K562 (cell line): ENCODE data around the gene ADAT3. TPM values are rescaled to one million over a fixed set of nuclear protein-coding genes. Genes with fewer than 3 reads are reported as not detected.

Experiments used
- ETS2 ChIP-seq: IDR thresholded peaks from 2 replicates; pipeline ENCODE4 v1.6.1; 2016; ENCODE audit warnings: borderline replicate concordance, missing genetic modification characterization, mild to moderate bottlenecking, moderate library complexity, missing compliant biosample characterization; ENCODE audit not compliant: poor library complexity, severe bottlenecking
- REST ChIP-seq, 2 experiments: fragments of 450-650 bp; formaldehyde crosslinking in 1 of 2; IDR thresholded peaks; 2 replicates each; pipeline versions ENCODE4 v1.4.0 to v1.6.1; 2014 to 2020; ENCODE audit warnings: mild to moderate bottlenecking in 2 of 2, borderline replicate concordance in 1 of 2, low read depth in 1 of 2
- ZBTB2 ChIP-seq: fragments of 450-650 bp; IDR thresholded peaks from 2 replicates; pipeline ENCODE4 v1.6.1; 2016; ENCODE audit warnings: antibody characterized with exemption
- ZNF253 ChIP-seq: fragments of 250-450 bp; sonication (Bioruptor Pico); conservative IDR thresholded peaks from 2 replicates; pipeline ENCODE4 v1.6.1; 2021; ENCODE audit warnings: mild to moderate bottlenecking
- ZNF318 ChIP-seq, 2 experiments: fragments of 450-650 bp; IDR thresholded peaks; 2 replicates each; pipeline ENCODE4 v1.6.1; 2016; ENCODE audit warnings: mild to moderate bottlenecking in 2 of 2, borderline replicate concordance in 1 of 2, low read depth in 1 of 2, moderate library complexity in 1 of 2
- polyA plus RNA-seq, 8 experiments: library from polyadenylated mRNA; depleted of rRNA in 4 of 8; stranded (reverse) in 5 of 8; unstranded in 3 of 8; fragments of >200 nt; fragmentation: Nextera tagmentation in 2 of 8; fragmentation: Illumina TruSeq in 1 of 8; extraction: Ambion mirVana in 2 of 8; extraction: Trizol in 1 of 8; gene quantifications; 2 replicates each; pipeline versions ENCODE4 v1.2.1 to v1.2.3, GENCODE V29; 2011 to 2014; ENCODE audit warnings: inconsistent platforms in 1 of 8, missing spikeins in 1 of 8
- total RNA-seq, 7 experiments: library from RNA; depleted of rRNA in 6 of 7; stranded (reverse); fragments of >200 nt in 6 of 7; fragmentation: Illumina TruSeq in 2 of 7; extraction: Trizol in 2 of 7; gene quantifications; 2 replicates each; pipeline versions ENCODE4 v1.2.1 to v1.2.3, GENCODE V29; 2011 to 2021; ENCODE audit warnings: low replicate concordance in 1 of 7

ADAT3 gene
- total and polyA plus RNA-seq, 9 of the 15 experiments (the other 6 are each of a cell fraction or from before 2014, with no cell fraction given): 0.67 to 15.6 (median 7.8) TPM; not detected in 4

- TF ChIP-seq ZNF318 (IDR thresholded peaks at IDR 0.05; ENCODE audit: borderline replicate concordance in 1 of 2, low read depth in 1 of 2) (no peak), ETS2 (tag) (no peak), REST (IDR thresholded peaks at IDR 0.05; ENCODE audit: borderline replicate concordance) (peak; percentile 91), REST (CRISPR knock-in tag; IDR thresholded peaks at IDR 0.05; ENCODE audit: low read depth) (no peak; the same call in 1 of the 2 replicates), ZBTB2 (peak; percentile 65), ZNF253 (CRISPR knock-in tag) (no peak)
These were observed 29.3 kb upstream of the ADAT3 start (continued) for GRCh38 chr19:1875646-1876495.
